HL-60/S4 treated with phorbol 12-myristate 13-acetate at 8.2 ng/mL for 4 days and 3 days (cell line): ENCODE measurements around the gene TRAF3.
"Not testable (repeated sequence)": the region's sequence is repeated elsewhere in the genome, so short reads cannot be mapped to it uniquely, and the experiment has no call there.

ENCODE experiments used
- in situ Hi-C: fragments of 300-500 bp; cut with MboI; formaldehyde crosslinking; loops from 2 replicates; pipeline ENCODE4 v1.15.0; 2022; ENCODE audit warnings: low sequenced_read_pairs

The TRAF3 gene

GRCh38 chr14:102863381-102863780, 86.1 kb downstream of the TRAF3 start:
- in situ Hi-C loops: no loop called here

GRCh38 chr14:102865916-102866315, 88.7 kb downstream of the TRAF3 start:
- in situ Hi-C loops: not testable (repeated sequence)

GRCh38 chr14:102866982-102867761, 89.9 kb downstream of the TRAF3 start:
- in situ Hi-C loops: no loop called here

- in situ Hi-C loops: no loop called here
Measured at GRCh38 chr14:102867826-102868580, 90.8 kb downstream of the TRAF3 start.

GRCh38 chr14:102868956-102869547, 91.8 kb downstream of the TRAF3 start:
- in situ Hi-C loops: no loop called here

GRCh38 chr14:102870246-102870645, 93.0 kb downstream of the TRAF3 start:
- in situ Hi-C loops: no loop called here

- in situ Hi-C loops: no loop called here
Measured at GRCh38 chr14:102870994-102871831, 94.0 kb downstream of the TRAF3 start.

GRCh38 chr14:102872020-102872419, 94.8 kb downstream of the TRAF3 start:
- in situ Hi-C loops: no loop called here

GRCh38 chr14:102873131-102873530, 95.9 kb downstream of the TRAF3 start:
- in situ Hi-C loops: no loop called here

GRCh38 chr14:102873546-102874061, 96.4 kb downstream of the TRAF3 start:
- in situ Hi-C loops: no loop called here

GRCh38 chr14:102875652-102876051, 98.4 kb downstream of the TRAF3 start:
- in situ Hi-C loops: no loop called here

- in situ Hi-C loops: not testable (repeated sequence)
Measured at GRCh38 chr14:102877511-102877910, 100.3 kb downstream of the TRAF3 start.

- in situ Hi-C loops: no loop called here
Measured at GRCh38 chr14:102878174-102878969, 101.1 kb downstream of the TRAF3 start.

GRCh38 chr14:102878970-102879460, 101.8 kb downstream of the TRAF3 start:
- in situ Hi-C loops: no loop called here

- in situ Hi-C loops: no loop called here
Measured at GRCh38 chr14:102882226-102882906, 105.1 kb downstream of the TRAF3 start.

GRCh38 chr14:102883089-102883541, 105.9 kb downstream of the TRAF3 start:
- in situ Hi-C loops: no loop called here

- in situ Hi-C loops: no loop called here
Measured at GRCh38 chr14:102883554-102883953, 106.3 kb downstream of the TRAF3 start.

- in situ Hi-C loops: no loop called here
Measured at GRCh38 chr14:102885737-102886447, 108.6 kb downstream of the TRAF3 start.
